SJCRH30 (cell line): ENCODE data around the gene NEU1. TPM values are rescaled to one million over a fixed set of nuclear protein-coding genes. Genes with fewer than 3 reads are reported as not detected.
A peak's percentile ranks its signal among the peaks of the same experiment; 100 is the strongest.

Experiments
- DNase-seq, 2 experiments: peaks; one replicate each; pipeline ENCODE4 v3.0.0-alpha.2; 2015 to 2020
- H3K27ac ChIP-seq: fragments of 250-450 bp; sonication (Bioruptor Pico); 2 replicates; pipeline ENCODE4 v1.5.1; 2020; ENCODE audit warnings: mild to moderate bottlenecking, moderate library complexity
- H3K27me3 ChIP-seq: fragments of 250-450 bp; sonication (Bioruptor Pico); 2 replicates; pipeline ENCODE4 v1.5.1; 2020; ENCODE audit warnings: mild to moderate bottlenecking, moderate library complexity
- H3K36me3 ChIP-seq: fragments of 250-450 bp; sonication (Bioruptor Pico); 2 replicates; pipeline ENCODE4 v1.5.1; 2020; ENCODE audit warnings: mild to moderate bottlenecking, moderate library complexity
- H3K4me1 ChIP-seq: fragments of 250-450 bp; sonication (Bioruptor Pico); 2 replicates; pipeline ENCODE4 v1.5.1; 2020; ENCODE audit warnings: mild to moderate bottlenecking, moderate library complexity
- H3K4me3 ChIP-seq: fragments of 250-450 bp; sonication (Bioruptor Pico); 2 replicates; pipeline ENCODE4 v1.5.1; 2020; ENCODE audit warnings: mild to moderate bottlenecking, moderate library complexity
- H3K9me3 ChIP-seq: fragments of 250-450 bp; sonication (Bioruptor Pico); replicated peaks from 2 replicates; pipeline ENCODE4 v1.5.1; 2020; ENCODE audit warnings: mild to moderate bottlenecking, moderate library complexity
- total RNA-seq: library from RNA; depleted of rRNA; stranded (reverse); fragments of >200 nt; shearing (Covaris generic); gene quantifications from 2 replicates; pipeline ENCODE4 v1.2.3, GENCODE V29; 2014

The NEU1 gene
- total RNA-seq, 1 experiment from 2014 or later, result 21.2 TPM

- H3K4me3 ChIP-seq, result no peak overlapping the region
- H3K27me3 ChIP-seq, result no peaks in the 10 kb centered on the region
- DNase-seq, result no peak
- peaks cover 18% of the 10 kb centered on the region for H3K4me1 ChIP-seq
- H3K36me3 ChIP-seq, result peaks cover 49% of the 10 kb centered on the region
- H3K9me3 ChIP-seq, result no peaks in the 10 kb centered on the region
- no peak overlapping the region for H3K27ac ChIP-seq
Measured at GRCh38 chr6:31883676-31884075, 21.1 kb upstream of the NEU1 start.

- Histone ChIP-seq H3K4me3 (no peak overlapping the region), H3K4me1 (peaks cover 18% of the 10 kb centered on the region), H3K27ac (no peak overlapping the region), H3K36me3 (peaks cover 38% of the 10 kb centered on the region), H3K9me3 (no peaks in the 10 kb centered on the region), H3K27me3 (no peaks in the 10 kb centered on the region)
- DNase-seq, result peak; percentile 54 to 56
Measured at GRCh38 chr6:31882344-31882743, 19.7 kb upstream of the NEU1 start.

GRCh38 chr6:31881136-31881859, 18.7 kb upstream of the NEU1 start:
- DNase-seq, result peak; percentile 51 to 71
- Histone ChIP-seq H3K27me3 (no peaks in the 10 kb centered on the region), H3K4me3 (no peak overlapping the region), H3K4me1 (peaks cover 18% of the 10 kb centered on the region), H3K27ac (peak overlapping the region; percentile 11; the same call in 1 of the 2 replicates), H3K9me3 (no peaks in the 10 kb centered on the region), H3K36me3 (peaks cover 36% of the 10 kb centered on the region)

- DNase-seq, result no peak
- Histone ChIP-seq H3K4me1 (peaks cover 18% of the 10 kb centered on the region), H3K9me3 (no peaks in the 10 kb centered on the region), H3K27me3 (no peaks in the 10 kb centered on the region), H3K27ac (no peak overlapping the region), H3K36me3 (peaks cover 30% of the 10 kb centered on the region), H3K4me3 (no peak overlapping the region)
Measured at GRCh38 chr6:31880616-31881015, 18.0 kb upstream of the NEU1 start.

- Histone ChIP-seq H3K4me1 (peaks cover 18% of the 10 kb centered on the region), H3K4me3 (no peak overlapping the region), H3K27ac (no peak overlapping the region), H3K9me3 (no peaks in the 10 kb centered on the region), H3K27me3 (no peaks in the 10 kb centered on the region), H3K36me3 (peaks cover 24% of the 10 kb centered on the region)
- DNase-seq, result no peak
Measured at GRCh38 chr6:31879901-31880300, 17.3 kb upstream of the NEU1 start.

- Histone ChIP-seq H3K4me3 (no peak overlapping the region), H3K36me3 (peaks cover 21% of the 10 kb centered on the region), H3K27me3 (no peaks in the 10 kb centered on the region), H3K27ac (no peak overlapping the region), H3K4me1 (peaks cover 18% of the 10 kb centered on the region), H3K9me3 (no peaks in the 10 kb centered on the region)
- DNase-seq, result no peak
Measured at GRCh38 chr6:31879143-31879542, 16.5 kb upstream of the NEU1 start.

GRCh38 chr6:31878726-31879125, 16.1 kb upstream of the NEU1 start, which contains the start of gene SLC44A4:
TSS of gene SLC44A4 (minus strand) at chr6:31878997. CDS start at chr6:31878980, 17 bp downstream.
- H3K27me3 ChIP-seq, result no peaks in the 10 kb centered on the region
- H3K36me3 ChIP-seq, result peaks cover 21% of the 10 kb centered on the region
- H3K4me3 ChIP-seq, result no peak within 1 kb of the TSS
- peaks cover 18% of the 10 kb centered on the region for H3K4me1 ChIP-seq
- no peak for DNase-seq
- H3K27ac ChIP-seq, result no peak within 1 kb of the TSS
- H3K9me3 ChIP-seq, result no peaks in the 10 kb centered on the region

- H3K4me1 ChIP-seq, result peaks cover 18% of the 10 kb centered on the region
- H3K27ac ChIP-seq, result no peak overlapping the region
- no peaks in the 10 kb centered on the region for H3K27me3 ChIP-seq
- peaks cover 21% of the 10 kb centered on the region for H3K36me3 ChIP-seq
- H3K4me3 ChIP-seq, result no peak overlapping the region
- H3K9me3 ChIP-seq, result no peaks in the 10 kb centered on the region
- DNase-seq, result no peak
Measured at GRCh38 chr6:31878222-31878621, 15.6 kb upstream of the NEU1 start.

- no peaks in the 10 kb centered on the region for H3K9me3 ChIP-seq
- H3K27me3 ChIP-seq, result no peaks in the 10 kb centered on the region
- peaks cover 21% of the 10 kb centered on the region for H3K36me3 ChIP-seq
- peaks cover 17% of the 10 kb centered on the region for H3K4me1 ChIP-seq
- no peak overlapping the region for H3K4me3 ChIP-seq
- DNase-seq, result no peak
- no peak overlapping the region for H3K27ac ChIP-seq
Measured at GRCh38 chr6:31877651-31878161, 15.1 kb upstream of the NEU1 start.

- H3K27ac ChIP-seq, result no peak overlapping the region
- no peaks in the 10 kb centered on the region for H3K9me3 ChIP-seq
- H3K36me3 ChIP-seq, result peaks cover 20% of the 10 kb centered on the region
- DNase-seq, result no peak
- peaks cover 12% of the 10 kb centered on the region for H3K4me1 ChIP-seq
- H3K4me3 ChIP-seq, result no peak overlapping the region
- H3K27me3 ChIP-seq, result no peaks in the 10 kb centered on the region
Measured at GRCh38 chr6:31877125-31877650, 14.6 kb upstream of the NEU1 start.

GRCh38 chr6:31876357-31876756, 13.7 kb upstream of the NEU1 start:
- Histone ChIP-seq H3K27me3 (no peaks in the 10 kb centered on the region), H3K9me3 (no peaks in the 10 kb centered on the region), H3K4me1 (peaks cover 7% of the 10 kb centered on the region), H3K27ac (no peak overlapping the region), H3K36me3 (peaks cover 12% of the 10 kb centered on the region), H3K4me3 (no peak overlapping the region)
- no peak for DNase-seq

- Histone ChIP-seq H3K36me3 (peaks cover 12% of the 10 kb centered on the region), H3K9me3 (no peaks in the 10 kb centered on the region), H3K4me1 (peaks cover 2% of the 10 kb centered on the region), H3K27me3 (no peaks in the 10 kb centered on the region), H3K27ac (no peak overlapping the region), H3K4me3 (no peak overlapping the region)
- DNase-seq, result no peak
Measured at GRCh38 chr6:31875877-31876276, 13.3 kb upstream of the NEU1 start.

GRCh38 chr6:31874836-31875572, 12.4 kb upstream of the NEU1 start:
- Histone ChIP-seq H3K27me3 (no peaks in the 10 kb centered on the region), H3K9me3 (no peaks in the 10 kb centered on the region), H3K36me3 (peaks cover 4% of the 10 kb centered on the region), H3K4me1 (no peaks in the 10 kb centered on the region), H3K4me3 (no peak overlapping the region), H3K27ac (no peak overlapping the region)
- DNase-seq, result no peak

GRCh38 chr6:31874084-31874670, 11.6 kb upstream of the NEU1 start:
- H3K27ac ChIP-seq, result no peak overlapping the region
- DNase-seq, result no peak
- H3K4me3 ChIP-seq, result no peak overlapping the region
- no peaks in the 10 kb centered on the region for H3K27me3 ChIP-seq
- no peaks in the 10 kb centered on the region for H3K9me3 ChIP-seq
- no peaks in the 10 kb centered on the region for H3K36me3 ChIP-seq
- H3K4me1 ChIP-seq, result no peaks in the 10 kb centered on the region
